ENCODE results near the gene PEX7. TPM values are rescaled to one million over a fixed set of nuclear protein-coding genes. Genes with fewer than 3 reads are reported as not detected.

PEX7 gene
- total RNA-seq, 1 experiment from 2014 or later = 9.9 TPM

GRCh38 chr6:136963259-136963658 is 140.9 kb downstream of the PEX7 start:
- no peak for ATAC-seq
- ChIA-PET CTCF (no interaction called here), POLR2A (ENCODE audit: unreplicated experiment) (interaction anchor here (0.6 kb wide), 1 partner anchor 47 kb away, joined by 3 read pairs; no protein-coding TSS in a partner anchor)
- no peaks in the 10 kb centered on the region for H3K9me2 ChIP-seq (replicated peaks; ENCODE audit: low read length)
- H4K20me1 ChIP-seq (ENCODE audit: low read length) = no peaks in the 10 kb centered on the region
- H3K36me3 ChIP-seq (ENCODE audit: low read depth, low read length) = no peaks in the 10 kb centered on the region
- intact Hi-C loops (cut with micrococcal nuclease) = loop anchor here (10.0 kb wide), 1 partner anchor 682 kb away; no protein-coding TSS in a partner anchor
- DNase-seq = no peak
- no peaks in the 10 kb centered on the region for H3F3A ChIP-seq (ENCODE audit: low read length, unreplicated experiment)
- BruUV-seq (replicated peaks) = no TSS peak
- no peak overlapping the region for H3K4me3 ChIP-seq (ENCODE audit: low read length)
- H3K79me2 ChIP-seq (ENCODE audit: low read length) = no peaks in the 10 kb centered on the region
- H3K9ac ChIP-seq (ENCODE audit: low read length) = no peak overlapping the region
- no peak overlapping the region for H3K27ac ChIP-seq (ENCODE audit: low read length)
- TF ChIP-seq, protein P1, sequence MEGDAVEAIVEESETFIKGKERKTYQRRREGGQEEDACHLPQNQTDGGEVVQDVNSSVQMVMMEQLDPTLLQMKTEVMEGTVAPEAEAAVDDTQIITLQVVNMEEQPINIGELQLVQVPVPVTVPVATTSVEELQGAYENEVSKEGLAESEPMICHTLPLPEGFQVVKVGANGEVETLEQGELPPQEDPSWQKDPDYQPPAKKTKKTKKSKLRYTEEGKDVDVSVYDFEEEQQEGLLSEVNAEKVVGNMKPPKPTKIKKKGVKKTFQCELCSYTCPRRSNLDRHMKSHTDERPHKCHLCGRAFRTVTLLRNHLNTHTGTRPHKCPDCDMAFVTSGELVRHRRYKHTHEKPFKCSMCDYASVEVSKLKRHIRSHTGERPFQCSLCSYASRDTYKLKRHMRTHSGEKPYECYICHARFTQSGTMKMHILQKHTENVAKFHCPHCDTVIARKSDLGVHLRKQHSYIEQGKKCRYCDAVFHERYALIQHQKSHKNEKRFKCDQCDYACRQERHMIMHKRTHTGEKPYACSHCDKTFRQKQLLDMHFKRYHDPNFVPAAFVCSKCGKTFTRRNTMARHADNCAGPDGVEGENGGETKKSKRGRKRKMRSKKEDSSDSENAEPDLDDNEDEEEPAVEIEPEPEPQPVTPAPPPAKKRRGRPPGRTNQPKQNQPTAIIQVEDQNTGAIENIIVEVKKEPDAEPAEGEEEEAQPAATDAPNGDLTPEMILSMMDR (conservative IDR thresholded peaks at IDR 0.05; ENCODE audit: low read depth, low read length) = no peak
- no peak for TF ChIP-seq EZH2phosphoT487 (IDR thresholded peaks at IDR 0.05; ENCODE audit: borderline replicate concordance, low read length)
- TF ChIP-seq EZH2 (IDR thresholded peaks at IDR 0.05; ENCODE audit: low read length, unreplicated experiment) = no peak
- no peak overlapping the region for H2AFZ ChIP-seq (ENCODE audit: low read length)
- no peak overlapping the region for H3K4me2 ChIP-seq (ENCODE audit: low read length)
- H3K4me1 ChIP-seq (ENCODE audit: insufficient read depth, low read length) = peaks cover 1% of the 10 kb centered on the region
- H3K27me3 ChIP-seq (ENCODE audit: low read length) = no peaks in the 10 kb centered on the region
- H3K9me3 ChIP-seq (ENCODE audit: low read length) = no peaks in the 10 kb centered on the region

Other genes starting within 250 kb of the PEX7 start
- gene MAP3K5, start 30.1 kb upstream of the PEX7 start, total RNA-seq (2014; rRNA removed) = 4.3 and 5.0 TPM in 2 replicates
- not detected in 2 replicates for gene SLC35D3, start 99.7 kb downstream of the PEX7 start, total RNA-seq (2014; rRNA removed)
- 3.5 and 6.0 TPM in 2 replicates for gene IL20RA, start 222.4 kb downstream of the PEX7 start, total RNA-seq (2014; rRNA removed)

Data from PC-3 (cell line).